ENCODE data around the gene RREB1.

GRCh38 chr6:7157752-7158616 is 50.2 kb downstream of the RREB1 start:
- no peak for TF ChIP-seq JUN (IDR thresholded peaks at IDR 0.05; ENCODE audit: borderline replicate concordance, insufficient read depth, insufficient read length, low read depth)
- TF ChIP-seq, protein P1, sequence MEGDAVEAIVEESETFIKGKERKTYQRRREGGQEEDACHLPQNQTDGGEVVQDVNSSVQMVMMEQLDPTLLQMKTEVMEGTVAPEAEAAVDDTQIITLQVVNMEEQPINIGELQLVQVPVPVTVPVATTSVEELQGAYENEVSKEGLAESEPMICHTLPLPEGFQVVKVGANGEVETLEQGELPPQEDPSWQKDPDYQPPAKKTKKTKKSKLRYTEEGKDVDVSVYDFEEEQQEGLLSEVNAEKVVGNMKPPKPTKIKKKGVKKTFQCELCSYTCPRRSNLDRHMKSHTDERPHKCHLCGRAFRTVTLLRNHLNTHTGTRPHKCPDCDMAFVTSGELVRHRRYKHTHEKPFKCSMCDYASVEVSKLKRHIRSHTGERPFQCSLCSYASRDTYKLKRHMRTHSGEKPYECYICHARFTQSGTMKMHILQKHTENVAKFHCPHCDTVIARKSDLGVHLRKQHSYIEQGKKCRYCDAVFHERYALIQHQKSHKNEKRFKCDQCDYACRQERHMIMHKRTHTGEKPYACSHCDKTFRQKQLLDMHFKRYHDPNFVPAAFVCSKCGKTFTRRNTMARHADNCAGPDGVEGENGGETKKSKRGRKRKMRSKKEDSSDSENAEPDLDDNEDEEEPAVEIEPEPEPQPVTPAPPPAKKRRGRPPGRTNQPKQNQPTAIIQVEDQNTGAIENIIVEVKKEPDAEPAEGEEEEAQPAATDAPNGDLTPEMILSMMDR (IDR thresholded peaks at IDR 0.05; ENCODE audit: extremely low read depth in 1 of 2, insufficient read depth in 1 of 2, low read depth in 1 of 2, low read length in 2 of 2) = no peak
- TF ChIP-seq, protein P2, sequence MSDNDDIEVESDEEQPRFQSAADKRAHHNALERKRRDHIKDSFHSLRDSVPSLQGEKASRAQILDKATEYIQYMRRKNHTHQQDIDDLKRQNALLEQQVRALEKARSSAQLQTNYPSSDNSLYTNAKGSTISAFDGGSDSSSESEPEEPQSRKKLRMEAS (IDR thresholded peaks at IDR 0.05; ENCODE audit: insufficient read depth, insufficient read length) = no peak
- no peak for TF ChIP-seq POLR2A (IDR thresholded peaks at IDR 0.05; ENCODE audit: low read depth, low read length)

Measured in endothelial cell of umbilical vein (primary cell).